Measurements from ENCODE around the gene LRRC8C. TPM values are rescaled to one million over a fixed set of nuclear protein-coding genes. Genes with fewer than 3 reads are reported as not detected.

Gene LRRC8C
- total RNA-seq, 1 experiment from 2014 or later: 4.4 TPM

DNA sequence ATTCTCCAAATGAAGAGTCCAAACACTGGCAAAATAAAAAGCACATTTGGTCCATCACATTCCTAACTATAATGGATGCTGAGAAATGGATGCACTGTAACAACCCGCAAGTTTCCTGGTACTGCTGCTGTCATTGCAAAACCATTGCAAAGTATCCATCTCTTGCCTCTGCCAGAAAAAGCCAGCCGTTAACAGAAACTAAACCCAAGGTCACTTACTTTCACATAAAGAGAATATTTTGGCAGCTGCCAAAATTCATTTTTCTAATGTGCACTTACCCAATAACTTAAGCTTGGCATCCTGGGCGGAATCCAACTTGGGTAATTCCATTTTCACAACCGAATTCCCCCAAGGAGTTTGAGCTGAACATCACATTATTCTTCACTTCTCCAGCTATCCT lies 110.9 kb downstream of the LRRC8C start:
- H3K27me3 Mint-ChIP-seq (ENCODE audit: insufficient read depth, unreplicated experiment): no peaks in the 10 kb centered on the region
- no peaks in the 10 kb centered on the region for H3K36me3 Mint-ChIP-seq (ENCODE audit: insufficient read depth, unreplicated experiment)
- intact Hi-C loops (cut with micrococcal nuclease): no loop called here
- peaks cover 12% of the 10 kb centered on the region for H3K4me1 Mint-ChIP-seq (ENCODE audit: insufficient read depth, unreplicated experiment)
- POLR2A ChIA-PET: no interaction called here
- no peaks in the 10 kb centered on the region for H3K9me3 Mint-ChIP-seq (ENCODE audit: unreplicated experiment)
- no peak for DNase-seq (ENCODE audit: unreplicated experiment)
- CTCF ChIA-PET: interaction anchor here (0.6 to 1.5 kb wide), 3 partner anchors 9 to 37 kb away, joined by 3 to 9 read pairs (median 3); no protein-coding TSS in a partner anchor
- no TSS peak for BruUV-seq (replicated peaks)
- TF ChIP-seq, protein P1, sequence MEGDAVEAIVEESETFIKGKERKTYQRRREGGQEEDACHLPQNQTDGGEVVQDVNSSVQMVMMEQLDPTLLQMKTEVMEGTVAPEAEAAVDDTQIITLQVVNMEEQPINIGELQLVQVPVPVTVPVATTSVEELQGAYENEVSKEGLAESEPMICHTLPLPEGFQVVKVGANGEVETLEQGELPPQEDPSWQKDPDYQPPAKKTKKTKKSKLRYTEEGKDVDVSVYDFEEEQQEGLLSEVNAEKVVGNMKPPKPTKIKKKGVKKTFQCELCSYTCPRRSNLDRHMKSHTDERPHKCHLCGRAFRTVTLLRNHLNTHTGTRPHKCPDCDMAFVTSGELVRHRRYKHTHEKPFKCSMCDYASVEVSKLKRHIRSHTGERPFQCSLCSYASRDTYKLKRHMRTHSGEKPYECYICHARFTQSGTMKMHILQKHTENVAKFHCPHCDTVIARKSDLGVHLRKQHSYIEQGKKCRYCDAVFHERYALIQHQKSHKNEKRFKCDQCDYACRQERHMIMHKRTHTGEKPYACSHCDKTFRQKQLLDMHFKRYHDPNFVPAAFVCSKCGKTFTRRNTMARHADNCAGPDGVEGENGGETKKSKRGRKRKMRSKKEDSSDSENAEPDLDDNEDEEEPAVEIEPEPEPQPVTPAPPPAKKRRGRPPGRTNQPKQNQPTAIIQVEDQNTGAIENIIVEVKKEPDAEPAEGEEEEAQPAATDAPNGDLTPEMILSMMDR (IDR thresholded peaks at IDR 0.05; ENCODE audit: unreplicated experiment): no peak
- H3K27ac Mint-ChIP-seq (ENCODE audit: low read depth, unreplicated experiment): no peak overlapping the region
- H3K4me3 Mint-ChIP-seq (ENCODE audit: unreplicated experiment): no peak overlapping the region

- BruUV-seq (replicated peaks): no TSS peak
- intact Hi-C loops (cut with micrococcal nuclease): no loop called here
- no peaks in the 10 kb centered on the region for H3K36me3 Mint-ChIP-seq (ENCODE audit: insufficient read depth, unreplicated experiment)
- H3K27me3 Mint-ChIP-seq (ENCODE audit: insufficient read depth, unreplicated experiment): no peaks in the 10 kb centered on the region
- POLR2A ChIA-PET: no interaction called here
- no peaks in the 10 kb centered on the region for H3K4me1 Mint-ChIP-seq (ENCODE audit: insufficient read depth, unreplicated experiment)
- H3K4me3 Mint-ChIP-seq (ENCODE audit: unreplicated experiment): no peak overlapping the region
- DNase-seq (ENCODE audit: unreplicated experiment): no peak
- no peaks in the 10 kb centered on the region for H3K9me3 Mint-ChIP-seq (ENCODE audit: unreplicated experiment)
- TF ChIP-seq, protein P1 (IDR thresholded peaks at IDR 0.05; ENCODE audit: unreplicated experiment): no peak
- CTCF ChIA-PET: no interaction called here
- no peak overlapping the region for H3K27ac Mint-ChIP-seq (ENCODE audit: low read depth, unreplicated experiment)
Observed at GRCh38 chr1:89746424-89747149, 113.7 kb downstream of the LRRC8C start.

DNA sequence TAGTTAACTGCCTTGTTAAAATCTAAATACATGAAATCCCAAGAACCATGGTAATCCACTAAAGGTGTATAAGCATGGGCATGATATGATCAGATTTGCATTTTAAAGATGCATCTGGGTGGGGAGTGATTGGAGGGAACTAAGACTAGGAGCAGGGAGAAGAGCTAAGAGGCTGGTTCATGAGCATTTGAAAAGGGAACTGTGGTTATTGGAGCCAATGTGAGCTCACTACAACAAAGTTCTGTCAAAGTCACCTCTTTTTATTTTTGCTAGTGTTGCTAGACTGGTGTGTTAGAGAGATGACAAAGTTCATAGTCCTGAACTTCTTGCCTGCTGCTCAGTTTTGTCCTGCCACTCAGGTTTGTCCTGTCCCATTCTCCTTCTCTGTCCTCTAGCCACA lies 120.8 kb downstream of the LRRC8C start:
- Mint-ChIP-seq H3K36me3 (ENCODE audit: insufficient read depth, unreplicated experiment) (no peaks in the 10 kb centered on the region), H3K9me3 (ENCODE audit: unreplicated experiment) (no peaks in the 10 kb centered on the region), H3K27me3 (ENCODE audit: insufficient read depth, unreplicated experiment) (no peaks in the 10 kb centered on the region), H3K4me3 (ENCODE audit: unreplicated experiment) (no peak overlapping the region), H3K27ac (ENCODE audit: low read depth, unreplicated experiment) (no peak overlapping the region), H3K4me1 (ENCODE audit: insufficient read depth, unreplicated experiment) (peaks cover 14% of the 10 kb centered on the region)
- intact Hi-C loops (cut with micrococcal nuclease): no loop called here
- ChIA-PET CTCF (interaction anchor here (2.7 kb wide), 1 partner anchor 9 kb away, joined by 14 read pairs; no protein-coding TSS in a partner anchor), POLR2A (no interaction called here)
- no peak for DNase-seq (ENCODE audit: unreplicated experiment)
- TF ChIP-seq, protein P1 (IDR thresholded peaks at IDR 0.05; ENCODE audit: unreplicated experiment): no peak
- BruUV-seq (replicated peaks): no TSS peak

GRCh38 chr1:89754518-89754917 lies 121.6 kb downstream of the LRRC8C start:
- Mint-ChIP-seq H3K27me3 (ENCODE audit: insufficient read depth, unreplicated experiment) (no peaks in the 10 kb centered on the region), H3K27ac (ENCODE audit: low read depth, unreplicated experiment) (no peak overlapping the region), H3K4me1 (ENCODE audit: insufficient read depth, unreplicated experiment) (peaks cover 14% of the 10 kb centered on the region), H3K36me3 (ENCODE audit: insufficient read depth, unreplicated experiment) (no peaks in the 10 kb centered on the region), H3K9me3 (ENCODE audit: unreplicated experiment) (no peaks in the 10 kb centered on the region), H3K4me3 (ENCODE audit: unreplicated experiment) (no peak overlapping the region)
- CTCF ChIA-PET: interaction anchor here (0.7 to 2.7 kb wide), 2 partner anchors 9 to 129 kb away, joined by 3 to 14 read pairs; no protein-coding TSS in a partner anchor
- intact Hi-C loops (cut with micrococcal nuclease): no loop called here
- no TSS peak for BruUV-seq (replicated peaks)
- POLR2A ChIA-PET: no interaction called here
- DNase-seq (ENCODE audit: unreplicated experiment): peak; percentile 24
- TF ChIP-seq, protein P1 (IDR thresholded peaks at IDR 0.05; ENCODE audit: unreplicated experiment): no peak

Data from MCF 10A (cell line).